WTC11 (cell line): ENCODE measurements around the gene CASTOR2. TPM values are rescaled to one million over a fixed set of nuclear protein-coding genes. Genes with fewer than 3 reads are reported as not detected.

ENCODE experiments used
- ATAC-seq: fragments of 200-7000 bp; cut with Tn5 transposase; 2 replicates; pipeline ENCODE4 v1.10.0; 2021; ENCODE audit warnings: mild to moderate bottlenecking, moderate library complexity
- CTCF ChIA-PET: fragments of 300-600 bp; sonication (Branson Sonifier 250); formaldehyde crosslinking; loops from one replicate; lab custom pipeline; 2021; ENCODE audit warnings: antibody characterized with exemption; lab: Charles Lee
- POLR2A ChIA-PET: fragments of 350-600 bp; sonication (Branson Sonifier 250); formaldehyde crosslinking; loops from one replicate; lab custom pipeline; 2021; ENCODE audit warnings: antibody characterized with exemption; lab: Charles Lee
- DNase-seq: peaks from one replicate; pipeline ENCODE4 v3.0.0; 2021; ENCODE audit warnings: low spot score
- H3K27ac Mint-ChIP-seq: 2 replicates; pipeline ENCODE4 v1.8.0; 2021; ENCODE audit warnings: mixed read lengths
- H3K27me3 Mint-ChIP-seq: 2 replicates; pipeline ENCODE4 v1.8.0; 2021; ENCODE audit warnings: low read depth, mild to moderate bottlenecking, moderate library complexity, mixed read lengths
- H3K36me3 Mint-ChIP-seq: 2 replicates; pipeline ENCODE4 v1.8.0; 2021; ENCODE audit warnings: mixed read lengths
- H3K4me1 Mint-ChIP-seq: 2 replicates; pipeline ENCODE4 v1.8.0; 2022; ENCODE audit warnings: mixed read lengths
- H3K4me3 Mint-ChIP-seq: 2 replicates; pipeline ENCODE4 v1.8.0; 2021; ENCODE audit warnings: mild to moderate bottlenecking, moderate library complexity, mixed read lengths
- H3K9me3 Mint-ChIP-seq: 2 replicates; pipeline ENCODE4 v1.8.0; 2021; ENCODE audit warnings: mixed read lengths
- ATF1 ChIP-seq: sonication (generic); formaldehyde crosslinking; IDR thresholded peaks from 2 replicates; pipeline ENCODE4 v1.8.1; 2023; ENCODE audit warnings: mild to moderate bottlenecking, moderate library complexity, missing genetic modification reagents
- CDX4 ChIP-seq: fragments of 250-450 bp; sonication (Bioruptor Pico); IDR thresholded peaks from 2 replicates; pipeline ENCODE4 v1.9.0; 2021; ENCODE audit warnings: moderate library complexity, mild to moderate bottlenecking, inconsistent platforms, borderline replicate concordance
- ETV6 ChIP-seq: sonication (generic); formaldehyde crosslinking; IDR thresholded peaks from 2 replicates; pipeline ENCODE4 v1.8.1; 2022; ENCODE audit warnings: mild to moderate bottlenecking, missing genetic modification reagents
- FOXK1 ChIP-seq: sonication (generic); formaldehyde crosslinking; IDR thresholded peaks from 2 replicates; pipeline ENCODE4 v1.8.0; 2022; ENCODE audit warnings: mild to moderate bottlenecking, moderate library complexity, missing genetic modification reagents
- GABPB1 ChIP-seq: sonication (generic); formaldehyde crosslinking; IDR thresholded peaks from 2 replicates; pipeline ENCODE4 v1.8.1; 2023; ENCODE audit warnings: mild to moderate bottlenecking, missing genetic modification reagents
- GRHL2 ChIP-seq: fragments of 250-450 bp; sonication (Bioruptor Pico); IDR thresholded peaks from 2 replicates; pipeline ENCODE4 v1.8.0; 2022; ENCODE audit warnings: mild to moderate bottlenecking, moderate library complexity; ENCODE audit not compliant: insufficient replicate concordance, severe bottlenecking
- IRF2 ChIP-seq: sonication (generic); formaldehyde crosslinking; IDR thresholded peaks from 2 replicates; pipeline ENCODE4 v1.8.0; 2022; ENCODE audit warnings: low read depth, missing genetic modification reagents, borderline replicate concordance
- JAZF1 ChIP-seq: fragments of 250-450 bp; sonication (Bioruptor Pico); IDR thresholded peaks from 2 replicates; pipeline ENCODE4 v1.9.0; 2021; ENCODE audit warnings: moderate library complexity, mild to moderate bottlenecking, inconsistent platforms
- KAT7 ChIP-seq: sonication (generic); formaldehyde crosslinking; IDR thresholded peaks from 2 replicates; pipeline ENCODE4 v1.8.1; 2023; ENCODE audit warnings: missing genetic modification reagents, mild to moderate bottlenecking, borderline replicate concordance
- MLX ChIP-seq: sonication (generic); formaldehyde crosslinking; IDR thresholded peaks from 2 replicates; pipeline ENCODE4 v1.8.1; 2023; ENCODE audit warnings: mild to moderate bottlenecking, missing genetic modification reagents, moderate library complexity
- NFE2L1 ChIP-seq: sonication (generic); formaldehyde crosslinking; IDR thresholded peaks from 2 replicates; pipeline ENCODE4 v1.8.1; 2023; ENCODE audit warnings: missing genetic modification reagents
- NR1H2 ChIP-seq: sonication (generic); formaldehyde crosslinking; IDR thresholded peaks from 2 replicates; pipeline ENCODE4 v1.9.0; 2021; ENCODE audit warnings: mild to moderate bottlenecking, moderate library complexity, missing genetic modification reagents
- NR3C1 ChIP-seq: sonication (generic); formaldehyde crosslinking; conservative IDR thresholded peaks from 2 replicates; pipeline ENCODE4 v1.8.1; 2023; ENCODE audit warnings: low read depth, mild to moderate bottlenecking, missing genetic modification reagents
- PREB ChIP-seq: sonication (generic); formaldehyde crosslinking; IDR thresholded peaks from 2 replicates; pipeline ENCODE4 v1.8.1; 2022; ENCODE audit warnings: mild to moderate bottlenecking, missing genetic modification reagents, moderate library complexity, borderline replicate concordance
- SOX15 ChIP-seq: fragments of 250-450 bp; sonication (Bioruptor Pico); IDR thresholded peaks from 2 replicates; pipeline ENCODE4 v1.9.0; 2021; ENCODE audit warnings: mild to moderate bottlenecking
- STAT6 ChIP-seq: sonication (generic); formaldehyde crosslinking; conservative IDR thresholded peaks from 2 replicates; pipeline ENCODE4 v1.8.1; 2023; ENCODE audit warnings: mild to moderate bottlenecking, low read depth, missing genetic modification reagents, moderate library complexity
- TEAD1 ChIP-seq: sonication (generic); formaldehyde crosslinking; IDR thresholded peaks from 2 replicates; pipeline ENCODE4 v1.8.0; 2022; ENCODE audit warnings: mild to moderate bottlenecking, missing genetic modification reagents
- USF1 ChIP-seq: sonication (generic); formaldehyde crosslinking; IDR thresholded peaks from 2 replicates; pipeline ENCODE4 v1.8.0; 2022; ENCODE audit warnings: mild to moderate bottlenecking, missing genetic modification reagents
- ZBTB43 ChIP-seq: sonication (generic); formaldehyde crosslinking; IDR thresholded peaks from 2 replicates; pipeline ENCODE4 v1.8.1; 2023; ENCODE audit warnings: mild to moderate bottlenecking, missing genetic modification reagents
- ZNF138 ChIP-seq: sonication (generic); formaldehyde crosslinking; conservative IDR thresholded peaks from 2 replicates; pipeline ENCODE4 v1.8.1; 2022; ENCODE audit warnings: mild to moderate bottlenecking, moderate library complexity, missing genetic modification reagents
- ZNF219 ChIP-seq: sonication (generic); formaldehyde crosslinking; IDR thresholded peaks from 2 replicates; pipeline ENCODE4 v1.8.0; 2023; ENCODE audit warnings: missing genetic modification reagents, mild to moderate bottlenecking, borderline replicate concordance
- ZNF232 ChIP-seq: sonication (generic); formaldehyde crosslinking; IDR thresholded peaks from 2 replicates; pipeline ENCODE4 v1.8.0; 2022; ENCODE audit warnings: mild to moderate bottlenecking, missing genetic modification reagents
- ZNF396 ChIP-seq: fragments of 250-450 bp; sonication (Bioruptor Pico); IDR thresholded peaks from 2 replicates; pipeline ENCODE4 v1.8.0; 2021; ENCODE audit warnings: mild to moderate bottlenecking, moderate library complexity, borderline replicate concordance
- ZNF416 ChIP-seq: fragments of 250-450 bp; sonication (Bioruptor Pico); IDR thresholded peaks from 2 replicates; pipeline ENCODE4 v1.9.0; 2021; ENCODE audit warnings: mild to moderate bottlenecking, inconsistent platforms
- total RNA-seq: library from RNA; stranded (reverse); gene quantifications from 3 replicates; pipeline ENCODE4 v1.2.3, GENCODE V29; 2021

The CASTOR2 gene
- total RNA-seq, 1 experiment from 2014 or later: 38.7 TPM

- no peak for TF ChIP-seq MLX (CRISPR knock-in tag)
- TF ChIP-seq NR1H2 (CRISPR knock-in tag): no peak
- no peak for TF ChIP-seq GRHL2 (CRISPR knock-in tag)
- no peak for TF ChIP-seq ATF1
- TF ChIP-seq CDX4: no peak
- no peak for TF ChIP-seq STAT6 (CRISPR knock-in tag)
- TF ChIP-seq SOX15 (CRISPR knock-in tag): no peak
Measured at GRCh38 chr7:75042831-75043703, 78.6 kb downstream of the CASTOR2 start (continued).

- peaks cover 17% of the 10 kb centered on the region for H3K36me3 Mint-ChIP-seq
- POLR2A ChIA-PET: no interaction called here
- TF ChIP-seq KAT7 (CRISPR knock-in tag) (no peak), ETV6 (CRISPR knock-in tag) (no peak), USF1 (CRISPR knock-in tag) (no peak), NR3C1 (CRISPR knock-in tag) (no peak), ZNF138 (CRISPR knock-in tag) (no peak), JAZF1 (no peak), ZBTB43 (CRISPR knock-in tag) (no peak), ZNF396 (CRISPR knock-in tag) (no peak), GABPB1 (no peak), ZNF232 (no peak), ZNF219 (CRISPR knock-in tag) (no peak), TEAD1 (CRISPR knock-in tag) (no peak), PREB (CRISPR knock-in tag) (no peak), FOXK1 (no peak), CDX4 (no peak), NFE2L1 (CRISPR knock-in tag) (no peak), IRF2 (CRISPR knock-in tag) (no peak), ZNF416 (no peak)
- TF ChIP-seq, all 79 proteins: peak for 0
- no peak for ATAC-seq
- Mint-ChIP-seq H3K27me3 (no peaks in the 10 kb centered on the region), H3K4me1 (peaks cover 2% of the 10 kb centered on the region; the same call in 1 of the 2 replicates), H3K9me3 (no peaks in the 10 kb centered on the region), H3K27ac (no peak overlapping the region), H3K4me3 (no peak overlapping the region)
- no peak for DNase-seq
- CTCF ChIA-PET: interaction anchor here (0.5 to 2.0 kb wide), 11 partner anchors 9 to 137 kb away, joined by 3 to 18 read pairs (median 5); no protein-coding TSS in a partner anchor
Measured at GRCh38 chr7:75045881-75046280, 81.4 kb downstream of the CASTOR2 start.
